C4-2B (cell line): ENCODE data around the gene MCM6.
"Not testable (repeated sequence)": the region's sequence is repeated elsewhere in the genome, so short reads cannot be mapped to it uniquely, and the experiment has no call there.

Experiments used
- H3K27ac ChIP-seq: fragments of 450-650 bp; 2 replicates; pipeline ENCODE4 v1.5.1; 2017
- CTCF ChIP-seq: fragments of 450-650 bp; conservative IDR thresholded peaks from 2 replicates; pipeline ENCODE4 v1.5.1; 2017; ENCODE audit warnings: mild to moderate bottlenecking
- ZFX ChIP-seq: fragments of 450-650 bp; IDR thresholded peaks from 2 replicates; pipeline ENCODE4 v1.6.1; 2017

The MCM6 gene

GRCh38 chr2:135890149-135890548 is 13.9 kb upstream of the MCM6 start:
- no peak for TF ChIP-seq ZFX
- TF ChIP-seq CTCF, result no peak
- H3K27ac ChIP-seq, result no peak overlapping the region

GRCh38 chr2:135888587-135888986 is 12.3 kb upstream of the MCM6 start:
- not testable (repeated sequence) for H3K27ac ChIP-seq

GRCh38 chr2:135885709-135886108 is 9.5 kb upstream of the MCM6 start:
- TF ChIP-seq CTCF, result no peak
- TF ChIP-seq ZFX, result no peak
- no peak overlapping the region for H3K27ac ChIP-seq

- H3K27ac ChIP-seq, result no peak overlapping the region
- TF ChIP-seq ZFX, result no peak
- no peak for TF ChIP-seq CTCF
These were observed 6.2 kb upstream of the MCM6 start for GRCh38 chr2:135882415-135882814.

- peak overlapping the region; percentile 78 for H3K27ac ChIP-seq
These were observed 527 bp upstream of the MCM6 start for GRCh38 chr2:135876770-135877169.

- peak overlapping the region; percentile 78 for H3K27ac ChIP-seq
- TF ChIP-seq ZFX (no peak), CTCF (no peak)
These were observed 665 bp downstream of the MCM6 start for GRCh38 chr2:135875491-135876065.

- no peak for TF ChIP-seq ZFX
- no peak for TF ChIP-seq CTCF
- peak overlapping the region; percentile 78 for H3K27ac ChIP-seq
These were observed 1.4 kb downstream of the MCM6 start for GRCh38 chr2:135874777-135875365.

GRCh38 chr2:135870571-135870970 is 5.7 kb downstream of the MCM6 start:
- no peak for TF ChIP-seq ZFX
- no peak for TF ChIP-seq CTCF

More at GRCh38 chr2:135870571-135870970, 5.7 kb downstream of the MCM6 start:
- no peak overlapping the region for H3K27ac ChIP-seq
